ENCODE data around the gene ZMIZ2. TPM values are rescaled to one million over a fixed set of nuclear protein-coding genes. Genes with fewer than 3 reads are reported as not detected.

The ZMIZ2 gene
- total and polyA plus RNA-seq, 2 donors (not counting 1 experiment from before 2014, with no cell fraction given): 3.9 to 9.1 TPM

GRCh38 chr7:44765579-44766415, 17.1 kb downstream of the ZMIZ2 start:
- Histone ChIP-seq H4K20me1 (ENCODE audit: control insufficient read depth, extremely low read depth, insufficient read depth, low read length) (no peaks in the 10 kb centered on the region), H3K36me3 (ENCODE audit: control insufficient read depth, insufficient read depth, low read length) (peaks cover 32% of the 10 kb centered on the region), H2AFZ (ENCODE audit: low read length) (no peak overlapping the region), H3K9ac (ENCODE audit: insufficient read depth, low read length) (no peak overlapping the region), H3K27me3 (ENCODE audit: control insufficient read depth, insufficient read depth, low read length) (no peaks in the 10 kb centered on the region), H3K4me3 (replicated peaks in 1 of 4; ENCODE audit: control extremely low read depth in 1 of 4, insufficient read depth in 1 of 4, low read depth in 3 of 4, low read length in 4 of 4) (no peak overlapping the region), H3K79me2 (ENCODE audit: control insufficient read depth, insufficient read depth, low read length) (no peaks in the 10 kb centered on the region), H3K9me3 (ENCODE audit: control insufficient read depth, insufficient read depth, low read depth, low read length) (no peaks in the 10 kb centered on the region), H3K27ac (ENCODE audit: insufficient read depth, low read length) (no peak overlapping the region), H3K4me2 (ENCODE audit: extremely low read depth, insufficient read depth, low read length) (no peak overlapping the region), H3K4me1 (ENCODE audit: control insufficient read depth, extremely low read depth, insufficient read depth, low read length) (peaks cover 21% of the 10 kb centered on the region)
- TF ChIP-seq EZH2 (IDR thresholded peaks at IDR 0.05; ENCODE audit: low read length, missing control alignments) (no peak), CTCF (conservative IDR thresholded peaks at IDR 0.05 in 1 of 2, IDR thresholded peaks at IDR 0.05 in 1 of 2; ENCODE audit: low read depth in 1 of 2, low read length in 2 of 2) (no peak)
- DNase-seq (ENCODE audit: low read depth in 2 of 2): no peak

DNA sequence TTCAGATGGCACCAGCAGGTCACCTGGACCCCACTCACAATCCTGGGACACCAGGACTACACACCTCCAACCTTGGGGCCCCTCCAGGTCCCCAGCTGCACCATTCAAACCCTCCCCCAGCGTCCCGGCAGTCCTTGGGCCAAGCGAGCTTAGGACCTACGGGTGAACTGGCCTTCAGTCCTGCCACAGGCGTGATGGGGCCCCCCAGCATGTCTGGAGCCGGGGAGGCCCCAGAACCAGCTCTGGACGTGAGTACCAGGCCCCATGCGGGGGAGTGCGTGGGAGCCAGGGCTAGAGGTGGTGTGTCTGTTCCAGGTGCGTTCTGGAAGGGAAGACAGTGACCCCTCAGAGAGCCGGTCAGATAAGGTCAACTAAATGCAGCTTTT, 17.8 kb downstream of the ZMIZ2 start:
- H3K9me3 ChIP-seq (ENCODE audit: control insufficient read depth, insufficient read depth, low read depth, low read length): no peaks in the 10 kb centered on the region
- H4K20me1 ChIP-seq (ENCODE audit: control insufficient read depth, extremely low read depth, insufficient read depth, low read length): no peaks in the 10 kb centered on the region
- H2AFZ ChIP-seq (ENCODE audit: low read length): no peak overlapping the region
- no peaks in the 10 kb centered on the region for H3K79me2 ChIP-seq (ENCODE audit: control insufficient read depth, insufficient read depth, low read length)
- no peak for DNase-seq (ENCODE audit: low read depth in 2 of 2)
- no peak overlapping the region for H3K4me2 ChIP-seq (ENCODE audit: extremely low read depth, insufficient read depth, low read length)
- H3K36me3 ChIP-seq (ENCODE audit: control insufficient read depth, insufficient read depth, low read length): peaks cover 26% of the 10 kb centered on the region
- H3K27me3 ChIP-seq (ENCODE audit: control insufficient read depth, insufficient read depth, low read length): no peaks in the 10 kb centered on the region
- TF ChIP-seq CTCF (conservative IDR thresholded peaks at IDR 0.05 in 1 of 2, IDR thresholded peaks at IDR 0.05 in 1 of 2; ENCODE audit: low read depth in 1 of 2, low read length in 2 of 2): no peak
- no peak for TF ChIP-seq EZH2 (IDR thresholded peaks at IDR 0.05; ENCODE audit: low read length, missing control alignments)
- H3K9ac ChIP-seq (ENCODE audit: insufficient read depth, low read length): no peak overlapping the region
- no peak overlapping the region for H3K27ac ChIP-seq (ENCODE audit: insufficient read depth, low read length)
- peaks cover 21% of the 10 kb centered on the region for H3K4me1 ChIP-seq (ENCODE audit: control insufficient read depth, extremely low read depth, insufficient read depth, low read length)
- no peak overlapping the region for H3K4me3 ChIP-seq (replicated peaks in 1 of 4; ENCODE audit: control extremely low read depth in 1 of 4, insufficient read depth in 1 of 4, low read depth in 3 of 4, low read length in 4 of 4)

- Histone ChIP-seq H4K20me1 (ENCODE audit: control insufficient read depth, extremely low read depth, insufficient read depth, low read length) (no peaks in the 10 kb centered on the region), H3K4me2 (ENCODE audit: extremely low read depth, insufficient read depth, low read length) (no peak overlapping the region), H3K9me3 (ENCODE audit: control insufficient read depth, insufficient read depth, low read depth, low read length) (no peaks in the 10 kb centered on the region), H3K4me1 (ENCODE audit: control insufficient read depth, extremely low read depth, insufficient read depth, low read length) (peaks cover 21% of the 10 kb centered on the region), H2AFZ (ENCODE audit: low read length) (no peak overlapping the region), H3K79me2 (ENCODE audit: control insufficient read depth, insufficient read depth, low read length) (no peaks in the 10 kb centered on the region), H3K36me3 (ENCODE audit: control insufficient read depth, insufficient read depth, low read length) (peaks cover 22% of the 10 kb centered on the region), H3K4me3 (replicated peaks in 1 of 4; ENCODE audit: control extremely low read depth in 1 of 4, insufficient read depth in 1 of 4, low read depth in 3 of 4, low read length in 4 of 4) (no peak overlapping the region), H3K27ac (ENCODE audit: insufficient read depth, low read length) (peak overlapping the region; percentile 14), H3K9ac (ENCODE audit: insufficient read depth, low read length) (no peak overlapping the region), H3K27me3 (ENCODE audit: control insufficient read depth, insufficient read depth, low read length) (no peaks in the 10 kb centered on the region)
- TF ChIP-seq EZH2 (IDR thresholded peaks at IDR 0.05; ENCODE audit: low read length, missing control alignments) (no peak), CTCF (conservative IDR thresholded peaks at IDR 0.05 in 1 of 2, IDR thresholded peaks at IDR 0.05 in 1 of 2; ENCODE audit: low read depth in 1 of 2, low read length in 2 of 2) (no peak)
- no peak for DNase-seq (ENCODE audit: low read depth in 2 of 2)
These were observed 18.7 kb downstream of the ZMIZ2 start for GRCh38 chr7:44767134-44767911.
